ENCODE results near the gene KCNH3. TPM values are rescaled to one million over a fixed set of nuclear protein-coding genes. Genes with fewer than 3 reads are reported as not detected.

The KCNH3 gene
- total RNA-seq, 1 donor from 2014 or later = 2.3 TPM

DNA sequence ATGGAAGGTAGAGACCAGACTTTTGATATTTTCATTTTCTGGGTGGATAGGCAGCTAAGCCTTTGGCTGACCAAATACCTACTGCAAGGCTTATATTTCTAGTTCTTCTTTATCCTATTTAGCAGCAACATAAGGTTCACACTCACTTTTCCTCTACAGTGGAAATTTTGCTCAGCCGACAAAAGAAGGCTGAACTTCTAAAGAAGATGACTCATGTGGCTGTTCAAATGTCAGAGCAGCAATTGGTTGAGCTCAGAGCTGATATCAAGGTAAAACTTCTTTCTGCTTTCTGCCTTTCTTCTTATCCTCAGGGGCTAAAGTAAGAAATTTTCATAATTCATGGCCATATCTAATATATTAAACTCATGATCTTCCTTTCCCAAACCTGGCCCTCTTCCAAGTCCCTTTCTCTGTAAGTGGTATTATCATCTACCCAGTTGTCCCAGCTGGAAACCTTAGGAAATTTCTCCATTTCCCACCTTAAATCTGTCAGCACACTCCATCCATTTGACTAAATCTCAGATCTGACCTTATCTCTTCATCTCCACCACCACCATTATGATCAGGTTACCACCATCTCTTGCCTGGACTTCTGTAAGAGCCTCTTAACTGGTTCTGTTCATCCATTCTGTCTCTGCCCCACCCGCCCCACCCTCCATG is 19.8 kb upstream of the KCNH3 start:
- DNase-seq (no peak), ATAC-seq (no peak)
- Histone ChIP-seq H3K4me1 (no peaks in the 10 kb centered on the region), H3K27ac (no peak overlapping the region), H3K4me3 (no peak overlapping the region), H3K36me3 (peaks cover 8% of the 10 kb centered on the region), H3K27me3 (ENCODE audit: low read depth) (no peaks in the 10 kb centered on the region), H3K9me3 (no peaks in the 10 kb centered on the region)
- intact Hi-C loops (cut with DNase I) = loop anchor here (5.0 kb wide), 1 partner anchor 162 kb away; no protein-coding TSS in a partner anchor
- TF ChIP-seq CTCF (IDR thresholded peaks at IDR 0.05) = no peak

DNA sequence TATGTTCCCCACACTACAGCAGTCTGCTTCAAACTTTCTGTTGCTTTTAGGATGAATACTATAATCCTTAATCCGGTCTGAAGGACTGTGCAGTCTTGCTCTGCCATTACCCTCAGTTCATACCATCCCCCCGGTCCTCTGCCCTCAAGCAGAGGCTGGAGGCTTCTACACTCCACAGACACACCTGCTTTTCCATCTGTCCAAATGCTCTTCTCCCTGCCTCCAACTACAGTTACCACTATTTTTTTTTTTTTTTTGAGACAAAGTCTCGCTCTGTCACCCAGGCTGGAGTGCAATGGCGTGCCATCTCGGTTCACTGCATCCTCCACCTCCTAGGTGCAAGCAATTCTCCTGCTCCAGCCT is 19.3 kb upstream of the KCNH3 start:
- Histone ChIP-seq H3K4me3 (no peak overlapping the region), H3K36me3 (peaks cover 10% of the 10 kb centered on the region), H3K27me3 (ENCODE audit: low read depth) (no peaks in the 10 kb centered on the region), H3K4me1 (no peaks in the 10 kb centered on the region), H3K27ac (no peak overlapping the region), H3K9me3 (no peaks in the 10 kb centered on the region)
- ATAC-seq (no peak), DNase-seq (no peak)
- intact Hi-C loops (cut with DNase I) = loop anchor here (5.0 kb wide), 1 partner anchor 162 kb away; no protein-coding TSS in a partner anchor
- no peak for TF ChIP-seq CTCF (IDR thresholded peaks at IDR 0.05)

GRCh38 chr12:49521389-49521788 is 17.4 kb upstream of the KCNH3 start:
- DNase-seq (no peak), ATAC-seq (no peak)
- no peak overlapping the region for H3K4me3 ChIP-seq
- H3K4me1 ChIP-seq = no peaks in the 10 kb centered on the region
- H3K27me3 ChIP-seq (ENCODE audit: low read depth) = no peaks in the 10 kb centered on the region
- H3K27ac ChIP-seq = no peak overlapping the region
- peaks cover 28% of the 10 kb centered on the region for H3K36me3 ChIP-seq
- H3K9me3 ChIP-seq = no peaks in the 10 kb centered on the region
- intact Hi-C loops (cut with DNase I) = no loop called here
- TF ChIP-seq CTCF (IDR thresholded peaks at IDR 0.05) = no peak

GRCh38 chr12:49524660-49525324 is 14.0 kb upstream of the KCNH3 start:
- no peak overlapping the region for H3K4me3 ChIP-seq
- DNase-seq = no peak
- peaks cover 40% of the 10 kb centered on the region for H3K36me3 ChIP-seq
- H3K4me1 ChIP-seq = no peaks in the 10 kb centered on the region
- H3K27me3 ChIP-seq (ENCODE audit: low read depth) = no peaks in the 10 kb centered on the region
- no peak overlapping the region for H3K27ac ChIP-seq
- intact Hi-C loops (cut with DNase I) = no loop called here
- no peak for ATAC-seq
- TF ChIP-seq CTCF (IDR thresholded peaks at IDR 0.05) = no peak
- H3K9me3 ChIP-seq = no peaks in the 10 kb centered on the region

GRCh38 chr12:49525942-49526341 is 12.9 kb upstream of the KCNH3 start:
- Histone ChIP-seq H3K27ac (no peak overlapping the region), H3K4me3 (no peak overlapping the region), H3K27me3 (ENCODE audit: low read depth) (no peaks in the 10 kb centered on the region), H3K4me1 (no peaks in the 10 kb centered on the region), H3K9me3 (no peaks in the 10 kb centered on the region), H3K36me3 (peaks cover 40% of the 10 kb centered on the region)
- intact Hi-C loops (cut with DNase I) = no loop called here
- TF ChIP-seq CTCF (IDR thresholded peaks at IDR 0.05) = no peak
- ATAC-seq = no peak
- no peak for DNase-seq
